HEK293 (cell line): Measurements from ENCODE around the gene OSCP1.

Experiments used
- GLIS2 ChIP-seq: fragments of 450-650 bp; formaldehyde crosslinking; IDR thresholded peaks from 2 replicates; pipeline ENCODE4 v1.5.1; 2016; ENCODE audit warnings: missing biosample characterization, missing genetic modification characterization
- HOXA7 ChIP-seq: sonication (generic); formaldehyde crosslinking; IDR thresholded peaks from 2 replicates; pipeline ENCODE4 v1.8.1; 2022; ENCODE audit warnings: missing genetic modification reagents, borderline replicate concordance
- INSM2 ChIP-seq: fragments of 450-650 bp; formaldehyde crosslinking; IDR thresholded peaks from 2 replicates; pipeline ENCODE4 v1.5.1; 2016; ENCODE audit warnings: missing biosample characterization, missing genetic modification characterization
- KLF1 ChIP-seq: fragments of 450-650 bp; formaldehyde crosslinking; IDR thresholded peaks from 2 replicates; pipeline ENCODE4 v1.5.1; 2016; ENCODE audit warnings: missing biosample characterization, missing genetic modification characterization
- KLF8 ChIP-seq: fragments of 450-650 bp; formaldehyde crosslinking; IDR thresholded peaks from 2 replicates; pipeline ENCODE4 v1.5.1; 2016; ENCODE audit warnings: missing biosample characterization, missing genetic modification characterization
- MEIS1 ChIP-seq: sonication (generic); formaldehyde crosslinking; IDR thresholded peaks from 2 replicates; pipeline ENCODE4 v1.8.1; 2022; ENCODE audit warnings: missing genetic modification reagents, mild to moderate bottlenecking, borderline replicate concordance
- MYNN ChIP-seq: fragments of 450-650 bp; formaldehyde crosslinking; IDR thresholded peaks from 2 replicates; pipeline ENCODE4 v1.5.1; 2016; ENCODE audit warnings: missing biosample characterization, missing genetic modification characterization, borderline replicate concordance
- PRDM4 ChIP-seq: fragments of 450-650 bp; formaldehyde crosslinking; IDR thresholded peaks from 2 replicates; pipeline ENCODE4 v1.5.1; 2017; ENCODE audit warnings: missing biosample characterization, missing genetic modification characterization
- SETDB1 ChIP-seq: IDR thresholded peaks from one replicate; pipeline ENCODE4 v1.6.1; 2017; ENCODE audit warnings: mild to moderate bottlenecking, low read length, moderate library complexity, mixed read lengths; ENCODE audit not compliant: insufficient read length
- SP7 ChIP-seq: fragments of 450-650 bp; formaldehyde crosslinking; IDR thresholded peaks from 2 replicates; pipeline ENCODE4 v1.5.1; 2016; ENCODE audit warnings: missing biosample characterization, missing genetic modification characterization
- TCF7L2 ChIP-seq: IDR thresholded peaks from 2 replicates; pipeline ENCODE4 v1.6.1; 2011; ENCODE audit warnings: low read depth, mild to moderate bottlenecking, inconsistent platforms, low read length, moderate library complexity, borderline replicate concordance
- WT1 ChIP-seq: fragments of 450-650 bp; formaldehyde crosslinking; IDR thresholded peaks from 2 replicates; pipeline ENCODE4 v1.5.1; 2016; ENCODE audit warnings: missing biosample characterization, missing genetic modification characterization
- ZBTB1 ChIP-seq: fragments of 450-650 bp; formaldehyde crosslinking; IDR thresholded peaks from 2 replicates; pipeline ENCODE4 v1.5.1; 2016; ENCODE audit warnings: missing biosample characterization, missing genetic modification characterization
- ZBTB21 ChIP-seq: fragments of 450-650 bp; formaldehyde crosslinking; IDR thresholded peaks from 2 replicates; pipeline ENCODE4 v1.5.1; 2017; ENCODE audit warnings: missing biosample characterization, missing genetic modification characterization
- ZNF132 ChIP-seq: fragments of 450-650 bp; formaldehyde crosslinking; IDR thresholded peaks from 2 replicates; pipeline ENCODE4 v1.5.1; 2017; ENCODE audit warnings: missing biosample characterization, missing genetic modification characterization, borderline replicate concordance
- ZNF140 ChIP-seq: fragments of 450-650 bp; formaldehyde crosslinking; IDR thresholded peaks from 2 replicates; pipeline ENCODE4 v1.5.1; 2016; ENCODE audit warnings: missing biosample characterization, missing genetic modification characterization
- ZNF311 ChIP-seq: fragments of 450-650 bp; formaldehyde crosslinking; IDR thresholded peaks from 2 replicates; pipeline ENCODE4 v1.5.1; 2017; ENCODE audit warnings: missing biosample characterization, missing genetic modification characterization, borderline replicate concordance
- ZNF335 ChIP-seq: fragments of 450-650 bp; formaldehyde crosslinking; conservative IDR thresholded peaks from 2 replicates; pipeline ENCODE4 v1.5.1; 2016; ENCODE audit warnings: missing biosample characterization, missing genetic modification characterization
- ZNF341 ChIP-seq: fragments of 450-650 bp; formaldehyde crosslinking; IDR thresholded peaks from 2 replicates; pipeline ENCODE4; 2016; ENCODE audit warnings: low read depth, missing biosample characterization, missing genetic modification characterization
- ZNF37A ChIP-seq: fragments of 450-650 bp; IDR thresholded peaks from 2 replicates; pipeline ENCODE4 v1.5.1; 2018; ENCODE audit warnings: missing biosample characterization, missing genetic modification characterization
- ZNF423 ChIP-seq: fragments of 450-650 bp; formaldehyde crosslinking; IDR thresholded peaks from 2 replicates; pipeline ENCODE4 v1.5.1; 2016; ENCODE audit warnings: missing biosample characterization, missing genetic modification characterization
- ZNF548 ChIP-seq: fragments of 450-650 bp; formaldehyde crosslinking; IDR thresholded peaks from 2 replicates; pipeline ENCODE4 v1.5.1; 2016; ENCODE audit warnings: missing biosample characterization, missing genetic modification characterization
- ZNF558 ChIP-seq: fragments of 450-650 bp; formaldehyde crosslinking; IDR thresholded peaks from 2 replicates; pipeline ENCODE4 v1.5.1; 2016; ENCODE audit warnings: missing biosample characterization, missing genetic modification characterization
- ZNF596 ChIP-seq: fragments of 450-650 bp; IDR thresholded peaks from 2 replicates; pipeline ENCODE4 v1.5.0; 2018; ENCODE audit warnings: missing biosample characterization, mild to moderate bottlenecking, missing genetic modification characterization, moderate library complexity
- ZNF670 ChIP-seq: fragments of 450-650 bp; formaldehyde crosslinking; IDR thresholded peaks from 2 replicates; pipeline ENCODE4 v1.5.1; 2016; ENCODE audit warnings: missing biosample characterization, missing genetic modification characterization, low read depth
- ZNF707 ChIP-seq: fragments of 450-650 bp; formaldehyde crosslinking; IDR thresholded peaks from 2 replicates; pipeline ENCODE4 v1.5.1; 2016; ENCODE audit warnings: missing biosample characterization, missing genetic modification characterization
- ZSCAN5A ChIP-seq: fragments of 450-650 bp; formaldehyde crosslinking; IDR thresholded peaks from 2 replicates; pipeline ENCODE4 v1.5.1; 2016; ENCODE audit warnings: missing biosample characterization, missing genetic modification characterization
- TF ChIP-seq, protein P1 (sequence below): fragments of 450-650 bp; formaldehyde crosslinking; IDR thresholded peaks from 2 replicates; pipeline ENCODE4 v1.5.1; 2017; ENCODE audit warnings: missing biosample characterization, missing genetic modification characterization
- TF ChIP-seq, protein P2 (sequence below): fragments of 450-650 bp; formaldehyde crosslinking; IDR thresholded peaks from 2 replicates; pipeline ENCODE4 v1.5.1; 2016; ENCODE audit warnings: missing biosample characterization, missing genetic modification characterization
- TF ChIP-seq, protein P3 (sequence below): fragments of 450-650 bp; formaldehyde crosslinking; IDR thresholded peaks from 2 replicates; pipeline ENCODE4 v1.5.1; 2016; ENCODE audit warnings: missing biosample characterization, missing genetic modification characterization

Gene OSCP1

DNA sequence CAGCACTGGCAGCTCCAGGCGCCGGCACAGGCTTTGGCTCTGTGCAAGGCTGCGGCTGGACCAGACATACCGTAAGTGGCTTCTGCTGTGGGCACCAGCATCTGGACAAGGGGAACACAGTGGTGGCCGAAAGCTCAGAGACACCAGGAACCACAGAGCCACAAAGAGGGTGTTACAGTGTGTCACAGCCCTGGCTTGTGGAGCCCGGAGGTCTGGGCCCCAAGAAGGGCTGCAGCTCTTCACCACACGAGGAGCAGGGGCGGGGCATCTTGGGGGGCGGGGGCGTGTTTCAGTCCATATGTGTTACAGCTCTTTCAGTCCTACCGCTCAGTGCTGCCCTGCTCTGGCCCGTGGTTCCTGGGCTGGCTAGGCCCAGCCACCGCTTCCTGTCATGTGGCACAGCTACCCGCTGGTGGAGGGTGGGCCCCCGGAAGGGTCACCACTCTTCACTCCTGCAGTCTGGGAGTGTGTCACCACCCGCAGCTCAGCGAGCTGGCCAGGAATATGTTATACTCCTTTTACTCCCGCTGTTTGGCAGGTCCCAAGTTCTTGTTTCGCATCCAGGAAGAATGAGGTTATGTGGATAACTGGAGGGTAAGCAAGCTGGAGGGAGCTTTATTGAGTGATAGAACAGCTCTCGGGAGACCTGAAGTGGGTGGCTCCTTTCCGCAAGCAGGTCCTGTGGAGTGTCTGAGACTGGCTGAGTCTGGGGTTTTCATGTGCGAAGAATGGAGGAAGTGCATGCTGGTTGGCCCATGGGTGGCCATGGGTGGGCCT, 49.2 kb downstream of the OSCP1 start (continued):
- TF ChIP-seq ZNF423 = no peak
- TF ChIP-seq ZNF335 (tag by site-specific recombination) = no peak; the same call in 1 of the 2 replicates
- TF ChIP-seq ZNF311 (tag by site-specific recombination) = no peak
- peak; percentile 81 for TF ChIP-seq WT1 (tag by site-specific recombination)
- peak; percentile 61 for TF ChIP-seq KLF1 (tag by site-specific recombination)
- no peak for TF ChIP-seq SETDB1
- peak; percentile 73 for TF ChIP-seq GLIS2 (tag by site-specific recombination)
- no peak for TF ChIP-seq MEIS1 (CRISPR knock-in tag)
- peak; percentile 86 for TF ChIP-seq ZNF341 (tag by site-specific recombination)
- TF ChIP-seq SP7 (tag by site-specific recombination) = peak; percentile 77
- no peak for TF ChIP-seq ZNF670 (tag by site-specific recombination)
- no peak for TF ChIP-seq ZNF140 (tag by site-specific recombination)
- no peak for TF ChIP-seq ZBTB1
- TF ChIP-seq, protein P1, sequence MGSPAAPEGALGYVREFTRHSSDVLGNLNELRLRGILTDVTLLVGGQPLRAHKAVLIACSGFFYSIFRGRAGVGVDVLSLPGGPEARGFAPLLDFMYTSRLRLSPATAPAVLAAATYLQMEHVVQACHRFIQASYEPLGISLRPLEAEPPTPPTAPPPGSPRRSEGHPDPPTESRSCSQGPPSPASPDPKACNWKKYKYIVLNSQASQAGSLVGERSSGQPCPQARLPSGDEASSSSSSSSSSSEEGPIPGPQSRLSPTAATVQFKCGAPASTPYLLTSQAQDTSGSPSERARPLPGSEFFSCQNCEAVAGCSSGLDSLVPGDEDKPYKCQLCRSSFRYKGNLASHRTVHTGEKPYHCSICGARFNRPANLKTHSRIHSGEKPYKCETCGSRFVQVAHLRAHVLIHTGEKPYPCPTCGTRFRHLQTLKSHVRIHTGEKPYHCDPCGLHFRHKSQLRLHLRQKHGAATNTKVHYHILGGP (tag by site-specific recombination) = no peak
- no peak for TF ChIP-seq MYNN (tag by site-specific recombination)
- TF ChIP-seq ZNF707 (tag by site-specific recombination) = no peak
- TF ChIP-seq, protein P2, sequence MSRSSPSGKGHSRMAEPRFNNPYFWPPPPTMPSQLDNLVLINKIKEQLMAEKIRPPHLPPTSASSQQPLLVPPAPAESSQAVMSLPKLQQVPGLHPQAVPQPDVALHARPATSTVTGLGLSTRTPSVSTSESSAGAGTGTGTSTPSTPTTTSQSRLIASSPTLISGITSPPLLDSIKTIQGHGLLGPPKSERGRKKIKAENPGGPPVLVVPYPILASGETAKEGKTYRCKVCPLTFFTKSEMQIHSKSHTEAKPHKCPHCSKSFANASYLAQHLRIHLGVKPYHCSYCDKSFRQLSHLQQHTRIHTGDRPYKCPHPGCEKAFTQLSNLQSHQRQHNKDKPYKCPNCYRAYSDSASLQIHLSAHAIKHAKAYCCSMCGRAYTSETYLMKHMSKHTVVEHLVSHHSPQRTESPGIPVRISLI (tag by site-specific recombination) = no peak
- TF ChIP-seq ZNF558 (tag by site-specific recombination) = peak; percentile 51
- TF ChIP-seq INSM2 (tag by site-specific recombination) = no peak
- no peak for TF ChIP-seq KLF8 (tag by site-specific recombination)
- TF ChIP-seq ZNF37A (tag by site-specific recombination) = no peak
- no peak for TF ChIP-seq ZNF548 (tag by site-specific recombination)
- TF ChIP-seq, protein P3, sequence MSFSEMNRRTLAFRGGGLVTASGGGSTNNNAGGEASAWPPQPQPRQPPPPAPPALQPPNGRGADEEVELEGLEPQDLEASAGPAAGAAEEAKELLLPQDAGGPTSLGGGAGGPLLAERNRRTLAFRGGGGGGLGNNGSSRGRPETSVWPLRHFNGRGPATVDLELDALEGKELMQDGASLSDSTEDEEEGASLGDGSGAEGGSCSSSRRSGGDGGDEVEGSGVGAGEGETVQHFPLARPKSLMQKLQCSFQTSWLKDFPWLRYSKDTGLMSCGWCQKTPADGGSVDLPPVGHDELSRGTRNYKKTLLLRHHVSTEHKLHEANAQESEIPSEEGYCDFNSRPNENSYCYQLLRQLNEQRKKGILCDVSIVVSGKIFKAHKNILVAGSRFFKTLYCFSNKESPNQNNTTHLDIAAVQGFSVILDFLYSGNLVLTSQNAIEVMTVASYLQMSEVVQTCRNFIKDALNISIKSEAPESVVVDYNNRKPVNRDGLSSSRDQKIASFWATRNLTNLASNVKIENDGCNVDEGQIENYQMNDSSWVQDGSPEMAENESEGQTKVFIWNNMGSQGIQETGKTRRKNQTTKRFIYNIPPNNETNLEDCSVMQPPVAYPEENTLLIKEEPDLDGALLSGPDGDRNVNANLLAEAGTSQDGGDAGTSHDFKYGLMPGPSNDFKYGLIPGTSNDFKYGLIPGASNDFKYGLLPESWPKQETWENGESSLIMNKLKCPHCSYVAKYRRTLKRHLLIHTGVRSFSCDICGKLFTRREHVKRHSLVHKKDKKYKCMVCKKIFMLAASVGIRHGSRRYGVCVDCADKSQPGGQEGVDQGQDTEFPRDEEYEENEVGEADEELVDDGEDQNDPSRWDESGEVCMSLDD (tag by site-specific recombination) = 0 out of 2 replicates have a peak, but pooled peaks have one; percentile 22
- no peak for TF ChIP-seq PRDM4 (tag by site-specific recombination)
- TF ChIP-seq ZSCAN5A (tag by site-specific recombination) = no peak
- TF ChIP-seq TCF7L2 = no peak
- peak; percentile 44; the same call in 1 of the 2 replicates for TF ChIP-seq ZBTB21 (tag by site-specific recombination)
- TF ChIP-seq HOXA7 = no peak
- TF ChIP-seq ZNF596 (tag by site-specific recombination) = no peak
- TF ChIP-seq ZNF132 = no peak
